GM18511 (cell line): ENCODE results near the gene RCAN3.
"Not testable (repeated sequence)": the region's sequence is repeated elsewhere in the genome, so short reads cannot be mapped to it uniquely, and the experiment has no call there.

Source experiments
- ATAC-seq: cut with Tn5 transposase; IDR thresholded peaks from one replicate; pipeline ENCODE4 v1.9.1; 2021; ENCODE audit warnings: mild to moderate bottlenecking, moderate library complexity; ENCODE audit not compliant: unreplicated experiment

The RCAN3 gene

GRCh38 chr1:24484199-24484598 is 18.4 kb upstream of the RCAN3 start:
- no peak for ATAC-seq

GRCh38 chr1:24486331-24487065 is 16.1 kb upstream of the RCAN3 start:
- ATAC-seq, result no peak

GRCh38 chr1:24487455-24487854 is 15.2 kb upstream of the RCAN3 start:
- no peak for ATAC-seq

GRCh38 chr1:24488159-24488558 is 14.5 kb upstream of the RCAN3 start:
- ATAC-seq, result not testable (repeated sequence)

- ATAC-seq, result no peak
Measured at GRCh38 chr1:24489674-24490073, 13.0 kb upstream of the RCAN3 start.

GRCh38 chr1:24490101-24490781 is 12.4 kb upstream of the RCAN3 start:
- ATAC-seq, result no peak

GRCh38 chr1:24491577-24492360 is 10.9 kb upstream of the RCAN3 start:
- no peak for ATAC-seq

- not testable (repeated sequence) for ATAC-seq
Measured at GRCh38 chr1:24492935-24493334, 9.7 kb upstream of the RCAN3 start.

GRCh38 chr1:24493785-24494184 is 8.9 kb upstream of the RCAN3 start:
- ATAC-seq, result no peak

- no peak for ATAC-seq
Measured at GRCh38 chr1:24498589-24498988, 4.0 kb upstream of the RCAN3 start.

GRCh38 chr1:24500448-24501048 is 2.1 kb upstream of the RCAN3 start:
- ATAC-seq, result no peak

- no peak for ATAC-seq
Measured at GRCh38 chr1:24501371-24502064, 1.1 kb upstream of the RCAN3 start.

- no peak for ATAC-seq
Measured at GRCh38 chr1:24502065-24502708, 449 bp upstream of the RCAN3 start.

GRCh38 chr1:24503059-24503751 is 569 bp downstream of the RCAN3 start:
- ATAC-seq, result no peak

GRCh38 chr1:24503870-24504523 is 1.4 kb downstream of the RCAN3 start:
- ATAC-seq, result no peak

GRCh38 chr1:24504560-24504959 is 1.9 kb downstream of the RCAN3 start:
- ATAC-seq, result no peak

GRCh38 chr1:24505816-24506215 is 3.2 kb downstream of the RCAN3 start:
- ATAC-seq, result no peak

- ATAC-seq, result no peak
Measured at GRCh38 chr1:24506691-24507381, 4.2 kb downstream of the RCAN3 start.

GRCh38 chr1:24507405-24507804 is 4.8 kb downstream of the RCAN3 start:
- no peak for ATAC-seq
